Measurements from ENCODE around the gene ANKMY1. TPM values are rescaled to one million over a fixed set of nuclear protein-coding genes. Genes with fewer than 3 reads are reported as not detected.

ANKMY1 gene
- total and polyA plus RNA-seq, 2 of the 13 experiments (the other 11 are each of a cell fraction or from before 2014, with no cell fraction given) = 11.7 to 18.8 TPM

DNA sequence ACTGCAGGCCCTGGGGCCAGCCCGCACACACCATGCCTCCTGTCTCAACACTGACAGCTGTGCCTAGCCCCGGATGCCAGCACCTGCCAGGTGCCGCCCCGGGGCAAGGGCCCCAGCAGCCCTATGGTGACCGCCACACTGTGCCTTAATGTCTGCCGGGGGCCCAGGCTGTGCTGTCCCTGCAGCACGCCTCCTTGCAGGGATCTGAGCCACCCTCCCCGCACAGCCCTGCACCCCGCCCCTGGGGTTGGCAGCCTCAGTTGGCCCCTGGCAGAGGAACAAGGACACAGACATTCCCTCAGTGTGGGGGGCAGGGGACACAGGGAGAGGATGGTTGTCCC lies 20.3 kb upstream of the ANKMY1 start:
- no peak overlapping the region for H3K9ac ChIP-seq (ENCODE audit: insufficient read depth, low read depth, low read length)
- no peak overlapping the region for H2AFZ ChIP-seq (ENCODE audit: low read length)
- H3K27me3 ChIP-seq (ENCODE audit: control insufficient read depth in 1 of 2, insufficient read depth in 2 of 2, low read length in 2 of 2) = no peaks in the 10 kb centered on the region
- ChIA-PET POLR2A (interaction anchor here (0.9 to 3.2 kb wide), 4 partner anchors 9 to 26 kb away, joined by 3 to 11 read pairs (median 5); partner anchors contain the start of genes CAPN10 and RNPEPL1), CTCF (ENCODE audit: low intra/inter-chr PET ratio, low total read pairs) (no interaction called here)
- no peak for FAIRE-seq
- DNase-seq (ENCODE audit: low spot score) = no peak
- intact Hi-C loops (cut with micrococcal nuclease; ENCODE audit: unreplicated experiment) (no loop called here), in situ Hi-C loops (cut with HindIII; ENCODE audit: extremely low pct_ligation_motif_present, low pct_unique_long_range_greater_than_20kb) (no loop called here)
- no peak for ATAC-seq
- no peak overlapping the region for H3K4me2 ChIP-seq (ENCODE audit: low read depth, low read length)
- H3K4me3 ChIP-seq (replicated peaks in 1 of 3; ENCODE audit: insufficient read depth in 1 of 3, low read depth in 2 of 3, low read length in 3 of 3) = no peak overlapping the region
- H3K4me1 ChIP-seq (ENCODE audit: insufficient read depth, low read length) = peaks cover 44% of the 10 kb centered on the region
- WGBS (ENCODE audit: low lambda C conversion rate) = 98% methylated on average over 9 of the region's 9 CpGs
- peaks cover 2 to 13% of the 10 kb centered on the region in 2 experiments; a peak in 4 of 5 replicates for H3K36me3 ChIP-seq (replicated peaks in 1 of 2; ENCODE audit: control insufficient read depth in 1 of 2, insufficient read depth in 2 of 2, low read length in 2 of 2)
- H4K20me1 ChIP-seq (ENCODE audit: insufficient read depth, low read length) = peaks cover 3% of the 10 kb centered on the region; the same call in 1 of the 2 replicates
- H3K27ac ChIP-seq (ENCODE audit: extremely low read length, insufficient read depth, low read length) = no peak overlapping the region
- no TSS peak for BruUV-seq (replicated peaks)
- H3K79me2 ChIP-seq (ENCODE audit: insufficient read depth, low read length) = peaks cover 23% of the 10 kb centered on the region
- no peaks in the 10 kb centered on the region for H3K9me3 ChIP-seq (ENCODE audit: low read length)
- TF ChIP-seq MBD4 (IDR thresholded peaks at IDR 0.05; ENCODE audit: borderline replicate concordance, low read length) (no peak), ZNF383 (CRISPR knock-in tag; IDR thresholded peaks at IDR 0.05; ENCODE audit: borderline replicate concordance) (no peak), GLI4 (CRISPR knock-in tag; IDR thresholded peaks at IDR 0.05; ENCODE audit: borderline replicate concordance) (no peak), THAP11 (CRISPR knock-in tag; IDR thresholded peaks at IDR 0.05) (no peak), NONO (IDR thresholded peaks at IDR 0.05) (no peak), NONO (CRISPR knock-in tag; conservative IDR thresholded peaks at IDR 0.05) (no peak), RBFOX2 (IDR thresholded peaks at IDR 0.05; ENCODE audit: low read depth, low read length) (0 out of 2 replicates have a peak, but pooled peaks have one; percentile 21), PITX1 (CRISPR knock-in tag; IDR thresholded peaks at IDR 0.05) (0 out of 2 replicates have a peak, but pooled peaks have one; percentile 6), ZBTB21 (CRISPR knock-in tag; IDR thresholded peaks at IDR 0.05) (no peak), ZNF782 (CRISPR knock-in tag; IDR thresholded peaks at IDR 0.05; ENCODE audit: borderline replicate concordance) (no peak), ZNF615 (CRISPR knock-in tag; IDR thresholded peaks at IDR 0.05; ENCODE audit: borderline replicate concordance) (no peak), ZC3H13 (CRISPR knock-in tag; IDR thresholded peaks at IDR 0.05) (0 out of 2 replicates have a peak, but pooled peaks have one; percentile 46), ZFY (CRISPR knock-in tag; IDR thresholded peaks at IDR 0.05) (no peak), GATA4 (IDR thresholded peaks at IDR 0.05; ENCODE audit: borderline replicate concordance, low read depth) (no peak), AGO2 (optimal IDR thresholded peaks at IDR 0.05; ENCODE audit: low read depth, low read length) (peak; percentile 72), DPF2 (CRISPR knock-in tag; IDR thresholded peaks at IDR 0.05; ENCODE audit: borderline replicate concordance, low read depth) (no peak), ATM (IDR thresholded peaks at IDR 0.05; ENCODE audit: borderline replicate concordance) (no peak), HMG20A (CRISPR knock-in tag; IDR thresholded peaks at IDR 0.05; ENCODE audit: borderline replicate concordance) (no peak)
- TF ChIP-seq, protein P1, sequence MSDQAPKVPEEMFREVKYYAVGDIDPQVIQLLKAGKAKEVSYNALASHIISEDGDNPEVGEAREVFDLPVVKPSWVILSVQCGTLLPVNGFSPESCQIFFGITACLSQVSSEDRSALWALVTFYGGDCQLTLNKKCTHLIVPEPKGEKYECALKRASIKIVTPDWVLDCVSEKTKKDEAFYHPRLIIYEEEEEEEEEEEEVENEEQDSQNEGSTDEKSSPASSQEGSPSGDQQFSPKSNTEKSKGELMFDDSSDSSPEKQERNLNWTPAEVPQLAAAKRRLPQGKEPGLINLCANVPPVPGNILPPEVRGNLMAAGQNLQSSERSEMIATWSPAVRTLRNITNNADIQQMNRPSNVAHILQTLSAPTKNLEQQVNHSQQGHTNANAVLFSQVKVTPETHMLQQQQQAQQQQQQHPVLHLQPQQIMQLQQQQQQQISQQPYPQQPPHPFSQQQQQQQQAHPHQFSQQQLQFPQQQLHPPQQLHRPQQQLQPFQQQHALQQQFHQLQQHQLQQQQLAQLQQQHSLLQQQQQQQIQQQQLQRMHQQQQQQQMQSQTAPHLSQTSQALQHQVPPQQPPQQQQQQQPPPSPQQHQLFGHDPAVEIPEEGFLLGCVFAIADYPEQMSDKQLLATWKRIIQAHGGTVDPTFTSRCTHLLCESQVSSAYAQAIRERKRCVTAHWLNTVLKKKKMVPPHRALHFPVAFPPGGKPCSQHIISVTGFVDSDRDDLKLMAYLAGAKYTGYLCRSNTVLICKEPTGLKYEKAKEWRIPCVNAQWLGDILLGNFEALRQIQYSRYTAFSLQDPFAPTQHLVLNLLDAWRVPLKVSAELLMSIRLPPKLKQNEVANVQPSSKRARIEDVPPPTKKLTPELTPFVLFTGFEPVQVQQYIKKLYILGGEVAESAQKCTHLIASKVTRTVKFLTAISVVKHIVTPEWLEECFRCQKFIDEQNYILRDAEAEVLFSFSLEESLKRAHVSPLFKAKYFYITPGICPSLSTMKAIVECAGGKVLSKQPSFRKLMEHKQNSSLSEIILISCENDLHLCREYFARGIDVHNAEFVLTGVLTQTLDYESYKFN (CRISPR knock-in tag; conservative IDR thresholded peaks at IDR 0.05) = no peak
- TF ChIP-seq, protein P2, sequence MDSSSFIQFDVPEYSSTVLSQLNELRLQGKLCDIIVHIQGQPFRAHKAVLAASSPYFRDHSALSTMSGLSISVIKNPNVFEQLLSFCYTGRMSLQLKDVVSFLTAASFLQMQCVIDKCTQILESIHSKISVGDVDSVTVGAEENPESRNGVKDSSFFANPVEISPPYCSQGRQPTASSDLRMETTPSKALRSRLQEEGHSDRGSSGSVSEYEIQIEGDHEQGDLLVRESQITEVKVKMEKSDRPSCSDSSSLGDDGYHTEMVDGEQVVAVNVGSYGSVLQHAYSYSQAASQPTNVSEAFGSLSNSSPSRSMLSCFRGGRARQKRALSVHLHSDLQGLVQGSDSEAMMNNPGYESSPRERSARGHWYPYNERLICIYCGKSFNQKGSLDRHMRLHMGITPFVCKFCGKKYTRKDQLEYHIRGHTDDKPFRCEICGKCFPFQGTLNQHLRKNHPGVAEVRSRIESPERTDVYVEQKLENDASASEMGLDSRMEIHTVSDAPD (CRISPR knock-in tag; IDR thresholded peaks at IDR 0.05) = no peak

Data from HepG2 (cell line).